Motor neuron (in vitro differentiated cells): Measurements from ENCODE around the gene C6orf136. TPM values are rescaled to one million over a fixed set of nuclear protein-coding genes. Genes with fewer than 3 reads are reported as not detected.

Source experiments
- ATAC-seq, 8 experiments: fragments of 200-7000 bp; cut with Tn5 transposase; replicated peaks in 6 of 8; 2 replicates each; pipeline ENCODE4 v1.8.0; 2021; ENCODE audit warnings: mild to moderate bottlenecking in 8 of 8, moderate library complexity in 8 of 8
- H3K27ac ChIP-seq, 2 donors: fragments of 250-450 bp; sonication (Bioruptor Pico); 2 replicates each; pipeline ENCODE4 v1.9.0; 2021; ENCODE audit warnings: antibody characterized with exemption in 2 of 2, mild to moderate bottlenecking in 2 of 2, moderate library complexity in 1 of 2
- H3K4me1 ChIP-seq, 2 donors: fragments of 250-450 bp; sonication (Bioruptor Pico); replicated peaks in 1 of 2; 2 replicates each; pipeline ENCODE4 v1.6.1; 2021; ENCODE audit warnings: antibody characterized with exemption in 2 of 2, mild to moderate bottlenecking in 2 of 2, moderate library complexity in 1 of 2
- H3K4me3 ChIP-seq, 5 donors: fragments of 250-450 bp; sonication (Bioruptor Pico); 2 replicates each; pipeline ENCODE4 v1.9.0; 2021; ENCODE audit warnings: antibody characterized with exemption in 5 of 5, mild to moderate bottlenecking in 5 of 5, moderate library complexity in 4 of 5
- WGBS, 10 experiments: fragments of 450-650 bp; shearing (Covaris generic); methylation state at CpG; one replicate each; pipeline ENCODE4 v1.0.0; 2022; 5-methylcytosine and 5-hydroxymethylcytosine counted together
- in situ Hi-C, 9 experiments: fragments of 400-800 bp; cut with MboI; loops; one replicate each; pipeline ENCODE4 v1.15.0; 2021; ENCODE audit warnings: low sequenced_read_pairs in 9 of 9, low pct_unique_long_range_greater_than_20kb in 2 of 9; ENCODE audit not compliant: unreplicated experiment in 9 of 9
- total RNA-seq, 8 experiments: library from RNA; unstranded; fragments of 300-600 nt; gene quantifications; 2 replicates each; pipeline versions ENCODE4 v1.2.3 to v1.2.4, GENCODE V29; 2022

Gene C6orf136
- total RNA-seq, 8 experiments from 2014 or later = 6.6 to 16.4 (median 12.1) TPM

DNA sequence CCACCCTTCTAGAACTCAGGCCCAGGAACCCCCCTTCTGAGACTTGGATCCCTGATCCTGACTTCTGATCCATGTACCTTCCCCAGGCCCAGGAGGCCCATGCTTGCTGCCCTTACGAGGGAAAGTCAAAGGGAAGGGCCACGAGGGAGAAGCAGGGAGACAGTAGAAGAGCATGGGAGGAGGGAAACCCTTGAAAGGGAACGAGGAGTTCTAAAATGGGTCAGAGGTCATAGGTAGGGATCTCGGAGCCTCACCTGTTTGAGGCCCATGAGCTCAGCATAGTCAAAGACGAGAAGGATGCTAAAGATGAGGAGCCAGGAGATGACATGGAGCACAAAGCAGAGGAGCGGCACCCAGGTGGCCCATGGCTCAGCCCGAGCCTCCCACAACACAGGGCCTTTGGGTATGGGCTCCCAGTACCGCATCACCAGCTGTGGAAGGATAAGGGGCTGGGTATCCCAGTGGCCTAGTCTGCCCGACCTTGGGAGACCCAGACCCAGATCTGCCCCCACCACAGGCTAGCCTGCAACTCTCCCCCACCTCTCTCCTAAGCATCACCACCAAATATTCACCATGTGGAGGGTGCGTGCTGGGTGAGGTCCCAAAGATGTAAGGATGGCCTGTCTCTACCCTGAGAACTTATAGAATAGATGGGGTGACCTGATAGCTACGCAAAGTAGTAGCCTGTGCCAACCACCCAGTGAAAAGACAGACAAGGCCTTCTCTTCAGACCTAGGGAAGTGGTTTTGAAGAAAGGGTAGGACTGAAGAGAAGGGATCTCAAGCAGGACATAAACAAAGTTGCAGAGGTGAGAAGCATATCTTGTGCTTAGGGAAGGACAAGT, 42.3 kb downstream of the C6orf136 start:
- Histone ChIP-seq H3K4me1 (peaks cover 41 to 45% of the 10 kb centered on the region in 2 donors), H3K27ac (no peak overlapping the region), H3K4me3 (no peak overlapping the region)
- in situ Hi-C loops = no loop called here
- WGBS, 10 experiments = 80 to 100% (median 91%) methylated on average over 1 to 7 of the region's 11 CpGs; no CpG with 5 or more reads in 2 of the 10 experiments
- no peak for ATAC-seq

DNA sequence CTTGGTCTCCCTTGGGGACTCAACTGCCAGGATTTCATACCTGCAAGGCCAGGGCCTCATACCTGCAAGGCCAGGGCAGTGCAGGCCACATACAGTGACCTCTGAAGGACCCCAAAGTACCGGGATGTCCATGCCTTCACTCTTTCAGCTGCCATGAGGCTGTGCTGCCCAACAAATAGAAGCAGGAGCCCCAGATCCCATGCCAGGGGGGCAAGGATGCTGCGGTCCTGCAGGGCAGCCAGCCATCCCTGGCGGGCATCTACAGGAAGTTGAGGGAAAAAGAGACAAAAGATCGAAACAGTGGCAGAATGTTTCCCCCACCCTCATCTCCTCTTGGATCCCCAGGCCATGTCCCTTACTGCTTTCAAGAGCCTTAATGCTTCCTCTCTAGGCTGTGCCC, 43.1 kb downstream of the C6orf136 start:
- no peak for ATAC-seq
- peak overlapping the region in 1 of 2 donors; percentile 87 for H3K27ac ChIP-seq
- H3K4me1 ChIP-seq = peaks cover 34 to 37% of the 10 kb centered on the region in 2 donors
- peak overlapping the region; percentile 53 to 96 (median 63) for H3K4me3 ChIP-seq
- WGBS, 10 experiments = 0 to 67% (median 60%) methylated on average over 1 to 3 of the region's 4 CpGs; no CpG with 5 or more reads in 5 of the 10 experiments
- in situ Hi-C loops = no loop called here

DNA sequence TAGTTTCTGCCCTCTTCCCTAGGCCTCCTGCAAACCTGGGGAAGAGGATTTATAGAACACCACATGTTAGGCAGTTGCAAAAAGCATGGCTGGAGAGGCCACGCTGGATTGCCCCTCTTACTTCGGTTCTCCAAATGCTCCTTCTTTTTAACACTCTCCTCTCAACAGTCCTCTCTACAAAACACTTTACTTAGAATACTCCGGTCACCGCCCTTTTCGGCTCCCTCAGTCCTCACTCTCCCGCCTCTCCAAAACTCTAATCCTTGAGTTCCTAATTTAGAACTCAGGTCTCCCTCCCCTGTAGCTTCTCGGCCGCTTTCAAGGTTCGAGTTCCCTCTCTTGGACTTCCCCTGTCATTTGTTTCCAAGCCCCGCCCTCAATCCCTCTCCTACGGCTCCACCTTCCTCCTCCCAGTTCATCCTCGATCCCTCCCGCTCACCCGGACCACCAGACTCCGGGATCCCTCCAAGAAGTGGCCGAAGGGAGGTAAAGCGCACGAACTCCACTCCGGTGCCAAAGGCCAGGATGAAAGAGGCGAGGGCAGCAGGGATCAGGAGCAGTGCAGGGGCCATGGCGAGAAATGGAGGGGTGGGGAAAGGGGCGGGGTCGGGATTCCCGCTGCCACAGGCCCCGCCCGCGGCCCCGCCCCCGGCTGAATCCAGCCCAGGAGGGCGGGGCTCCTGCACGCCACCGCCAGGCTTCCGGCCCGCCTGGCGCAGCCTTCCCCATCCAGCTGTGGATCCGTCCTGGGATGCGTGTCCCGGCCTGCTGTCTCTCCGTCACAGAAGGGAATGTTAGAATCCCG, 43.7 kb downstream of the C6orf136 start, which contains the start of gene NRM:
TSS of gene NRM (minus strand) at position 582 of the 805 bp plus-strand sequence. CDS start at position 572, 10 bp downstream.
- peak within 1 kb of the TSS; percentile 76 to 87 for H3K27ac ChIP-seq
- peaks cover 28 to 31% of the 10 kb centered on the region in 2 donors for H3K4me1 ChIP-seq
- H3K4me3 ChIP-seq = peak within 1 kb of the TSS; percentile 53 to 96 (median 63)
- in situ Hi-C loops = no loop called here
- peak; percentile 29 to 72 (median 65) for ATAC-seq
- 0 to 2% (median 0%) methylated on average over 2 to 14 of the region's 40 CpGs; no CpG with 5 or more reads in 3 of the 10 experiments for WGBS, 10 experiments

DNA sequence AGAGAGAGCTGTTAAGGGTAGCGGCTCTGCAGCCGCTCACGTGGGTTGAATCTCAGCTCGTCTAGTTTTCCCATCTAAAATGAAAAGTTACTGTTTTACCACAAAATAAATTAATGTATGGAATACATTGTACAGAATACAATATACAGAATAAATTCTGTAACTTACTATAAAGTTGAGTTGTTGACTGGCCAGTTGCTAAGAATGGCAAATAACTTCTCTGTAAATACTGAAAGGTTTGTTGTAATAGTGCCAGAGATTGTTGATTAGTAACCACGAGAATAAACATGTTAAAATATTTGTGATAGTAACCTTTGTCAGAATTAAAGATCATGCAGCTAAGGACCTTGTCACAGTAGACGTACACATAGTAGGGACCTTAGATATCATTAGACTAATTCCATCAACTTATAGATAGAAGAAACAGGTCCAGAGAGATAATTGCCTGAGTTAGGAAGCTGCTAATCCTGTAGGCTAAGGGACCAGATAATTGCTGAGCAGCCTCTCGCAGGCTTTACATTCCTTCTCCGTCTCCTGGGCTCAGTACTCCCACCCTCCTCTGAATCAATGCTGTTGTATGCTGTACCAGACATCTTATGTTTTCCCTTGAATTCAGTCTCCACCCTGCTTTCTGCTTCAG, 44.4 kb downstream of the C6orf136 start:
- Histone ChIP-seq H3K27ac (peak overlapping the region; percentile 0 to 87), H3K4me3 (peak overlapping the region; percentile 53 to 96 (median 63)), H3K4me1 (peaks cover 21 to 25% of the 10 kb centered on the region in 2 donors)
- no peak for ATAC-seq
- WGBS, 10 experiments = 6 to 65% (median 33%) methylated on average over 2 to 7 of the region's 8 CpGs; no CpG with 5 or more reads in 1 of the 10 experiments
- in situ Hi-C loops = no loop called here

DNA sequence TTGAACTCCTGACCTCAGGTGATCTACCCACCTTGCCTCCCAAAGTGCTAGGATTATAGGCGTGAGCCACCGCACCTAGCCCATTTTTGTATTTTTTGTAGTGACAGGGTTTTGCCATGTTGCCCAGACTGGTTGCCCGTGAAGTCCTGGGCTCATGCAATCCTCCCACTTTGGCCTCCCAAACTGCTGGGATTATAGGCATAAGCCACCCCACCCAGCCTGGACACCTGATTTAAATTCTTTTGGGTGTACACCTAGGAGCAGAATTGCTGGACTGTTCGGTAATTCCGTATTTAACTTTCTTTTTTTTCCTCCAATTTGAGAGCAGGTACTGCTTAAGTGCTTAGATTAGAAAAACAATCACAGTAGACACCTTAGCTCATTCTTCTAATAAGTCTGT, 49.5 kb downstream of the C6orf136 start:
- no peak overlapping the region for H3K4me3 ChIP-seq
- H3K4me1 ChIP-seq = peaks cover 3 to 4% of the 10 kb centered on the region in 2 donors
- no peak for ATAC-seq
- no peak overlapping the region for H3K27ac ChIP-seq
- 70 to 100% (median 93%) methylated on average over 2 to 5 of the region's 5 CpGs; no CpG with 5 or more reads in 1 of the 10 experiments for WGBS, 10 experiments
- in situ Hi-C loops = no loop called here

DNA sequence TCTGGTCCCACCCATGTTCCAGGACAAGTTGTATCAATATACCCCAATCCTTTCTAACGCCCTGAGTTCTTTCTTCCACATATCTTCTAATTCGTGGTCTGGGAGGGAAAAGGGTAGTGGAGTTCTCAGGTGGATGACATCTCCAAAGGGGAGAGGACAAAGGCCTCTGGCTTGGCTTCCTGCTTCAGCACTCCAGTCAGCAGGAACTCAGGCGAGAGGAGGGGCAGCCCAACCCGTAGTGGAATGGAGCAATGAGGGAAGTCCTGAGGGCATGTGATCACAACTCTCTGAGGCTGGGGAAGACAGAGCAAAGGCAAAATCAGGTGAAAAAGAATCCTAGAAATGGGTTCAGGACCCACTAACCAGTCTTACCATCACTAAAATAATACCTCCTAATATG, 53.4 kb downstream of the C6orf136 start:
- WGBS, 10 experiments = 14 to 100% (median 66%) methylated on average over 1 to 4 of the region's 4 CpGs; no CpG with 5 or more reads in 3 of the 10 experiments
- Histone ChIP-seq H3K4me1 (no peaks in the 10 kb centered on the region), H3K27ac (no peak overlapping the region), H3K4me3 (no peak overlapping the region)
- in situ Hi-C loops = no loop called here
- peak in 1 of 8 experiments; percentile 38 for ATAC-seq

Other genes starting within 250 kb of the C6orf136 start
- gene HLA-E, start 157.6 kb upstream of the C6orf136 start, total RNA-seq = 100 to 1,000 TPM in 3 of 8 experiments, 10 to 100 TPM in 1, 1 to 10 TPM in 4; 1.5 to 221 (median 44.6) TPM
- 10 to 100 TPM; 23.4 to 66.0 (median 37.5) TPM for gene GNL1, start 90.6 kb upstream of the C6orf136 start, total RNA-seq
- gene PRR3, start 89.8 kb upstream of the C6orf136 start, total RNA-seq = 10 to 100 TPM; 11.2 to 41.1 (median 32.4) TPM
- gene ABCF1, start 75.7 kb upstream of the C6orf136 start, total RNA-seq = 10 to 100 TPM; 31.6 to 81.9 (median 55.3) TPM
- 100 to 1,000 TPM in 1 of 8 experiments, 10 to 100 TPM in 7; 21.2 to 126 (median 45.9) TPM for gene PPP1R10, start 29.9 kb upstream of the C6orf136 start, total RNA-seq
- 100 to 1,000 TPM in 1 of 8 experiments, 10 to 100 TPM in 7; 56.0 to 105 (median 62.8) TPM for gene MRPS18B, start 29.3 kb upstream of the C6orf136 start, total RNA-seq
- 10 to 100 TPM in 7 of 8 experiments, 1 to 10 TPM in 1; 3.7 to 71.7 (median 41.1) TPM for gene ATAT1, start 20.3 kb upstream of the C6orf136 start, total RNA-seq
- 10 to 100 TPM; 12.1 to 43.3 (median 25.9) TPM for gene DHX16, start 25.9 kb downstream of the C6orf136 start, total RNA-seq
- gene PPP1R18, start 39.5 kb downstream of the C6orf136 start, total RNA-seq = 10 to 100 TPM; 23.1 to 60.8 (median 34.5) TPM
- gene NRM, start 43.9 kb downstream of the C6orf136 start, total RNA-seq = 10 to 100 TPM in 6 of 8 experiments, 1 to 10 TPM in 2; 6.8 to 28.3 (median 13.2) TPM
- gene MDC1, start 70.1 kb downstream of the C6orf136 start, total RNA-seq = 10 to 100 TPM in 6 of 8 experiments, 1 to 10 TPM in 2; 5.7 to 32.4 (median 23.3) TPM
- gene TUBB, start 73.2 kb downstream of the C6orf136 start, total RNA-seq = 1,000 to 10,000 TPM in 2 of 8 experiments, 100 to 1,000 TPM in 6; 425 to 1,850 (median 943) TPM
- 100 to 1,000 TPM in 2 of 8 experiments, 10 to 100 TPM in 6; 56.8 to 122 (median 75.9) TPM for gene FLOT1, start 95.6 kb downstream of the C6orf136 start, total RNA-seq
- gene IER3, start 97.4 kb downstream of the C6orf136 start, total RNA-seq = 100 to 1,000 TPM in 2 of 8 experiments, 10 to 100 TPM in 5, 1 to 10 TPM in 1; 8.7 to 176 (median 32.5) TPM
- gene DDR1, start 237.4 kb downstream of the C6orf136 start, total RNA-seq = 100 to 1,000 TPM in 6 of 8 experiments, 10 to 100 TPM in 2; 24.1 to 369 (median 138) TPM